ACC112 (cell line): ENCODE measurements around the gene TNNC2.

Experiments used
- H2AFZ ChIP-seq: fragments of 200-600 bp; sonication (generic); one replicate; pipeline ENCODE4 v1.6.0; 2017; ENCODE audit warnings: antibody characterized with exemption, low read length; ENCODE audit not compliant: unreplicated experiment
- H3K27ac ChIP-seq: fragments of 200-600 bp; sonication (generic); 2 replicates; pipeline ENCODE4 v1.5.1; 2014; ENCODE audit warnings: low read depth, mild to moderate bottlenecking, antibody characterized with exemption, low read length, moderate library complexity
- H3K27me3 ChIP-seq: fragments of 200-600 bp; sonication (generic); 2 replicates; pipeline ENCODE4 v1.6.1; 2014; ENCODE audit warnings: mild to moderate bottlenecking, antibody characterized with exemption, low read length, moderate library complexity, mixed read lengths; ENCODE audit not compliant: insufficient read depth
- H3K36me3 ChIP-seq: fragments of 200-600 bp; sonication (generic); 2 replicates; pipeline ENCODE4 v1.6.1; 2016; ENCODE audit warnings: mild to moderate bottlenecking, antibody characterized with exemption, low read length, moderate library complexity, mixed read lengths; ENCODE audit not compliant: insufficient read depth
- H3K4me1 ChIP-seq: fragments of 200-600 bp; sonication (generic); one replicate; pipeline ENCODE4 v1.6.1; 2016; ENCODE audit warnings: low read length, mixed read lengths; ENCODE audit not compliant: insufficient read depth, unreplicated experiment, control insufficient read depth
- H3K4me3 ChIP-seq: fragments of 200-600 bp; sonication (generic); 2 replicates; pipeline ENCODE4 v1.5.1; 2014; ENCODE audit warnings: mild to moderate bottlenecking, low read depth, low read length
- H3K79me2 ChIP-seq: fragments of 200-600 bp; sonication (generic); one replicate; pipeline ENCODE4 v1.6.0; 2016; ENCODE audit warnings: low read length; ENCODE audit not compliant: control insufficient read depth, unreplicated experiment, insufficient read depth

Gene TNNC2

GRCh38 chr20:45780159-45780558 lies 47.0 kb downstream of the TNNC2 start:
- no peak overlapping the region for H3K4me3 ChIP-seq
- no peaks in the 10 kb centered on the region for H3K79me2 ChIP-seq
- peaks cover 50% of the 10 kb centered on the region for H3K4me1 ChIP-seq
- peak overlapping the region; percentile 95 for H3K27ac ChIP-seq
- H2AFZ ChIP-seq, result no peak overlapping the region
- no peaks in the 10 kb centered on the region for H3K27me3 ChIP-seq
- no peaks in the 10 kb centered on the region for H3K36me3 ChIP-seq

GRCh38 chr20:45779011-45779915 lies 47.8 kb downstream of the TNNC2 start:
- no peak overlapping the region for H2AFZ ChIP-seq
- H3K4me3 ChIP-seq, result peak overlapping the region; percentile 39; the same call in 1 of the 2 replicates
- H3K4me1 ChIP-seq, result peaks cover 50% of the 10 kb centered on the region
- H3K79me2 ChIP-seq, result no peaks in the 10 kb centered on the region
- H3K27ac ChIP-seq, result peak overlapping the region; percentile 95
- H3K27me3 ChIP-seq, result no peaks in the 10 kb centered on the region
- no peaks in the 10 kb centered on the region for H3K36me3 ChIP-seq

GRCh38 chr20:45776931-45777330 lies 50.2 kb downstream of the TNNC2 start:
- H3K4me3 ChIP-seq, result no peak overlapping the region
- no peaks in the 10 kb centered on the region for H3K79me2 ChIP-seq
- no peaks in the 10 kb centered on the region for H3K36me3 ChIP-seq
- H2AFZ ChIP-seq, result no peak overlapping the region
- H3K4me1 ChIP-seq, result peaks cover 37% of the 10 kb centered on the region
- H3K27me3 ChIP-seq, result no peaks in the 10 kb centered on the region
- H3K27ac ChIP-seq, result no peak overlapping the region

- no peak overlapping the region for H2AFZ ChIP-seq
- peaks cover 28% of the 10 kb centered on the region for H3K4me1 ChIP-seq
- H3K4me3 ChIP-seq, result no peak overlapping the region
- no peaks in the 10 kb centered on the region for H3K36me3 ChIP-seq
- no peak overlapping the region for H3K27ac ChIP-seq
- no peaks in the 10 kb centered on the region for H3K79me2 ChIP-seq
- no peaks in the 10 kb centered on the region for H3K27me3 ChIP-seq
Measured at GRCh38 chr20:45775411-45775810, 51.7 kb downstream of the TNNC2 start.

- Histone ChIP-seq H2AFZ (no peak overlapping the region), H3K79me2 (no peaks in the 10 kb centered on the region), H3K4me3 (no peak overlapping the region), H3K4me1 (peaks cover 24% of the 10 kb centered on the region), H3K27ac (no peak overlapping the region), H3K36me3 (no peaks in the 10 kb centered on the region), H3K27me3 (no peaks in the 10 kb centered on the region)
Measured at GRCh38 chr20:45774945-45775344, 52.2 kb downstream of the TNNC2 start.
